Measurements from ENCODE around the gene TUT1. TPM values are rescaled to one million over a fixed set of nuclear protein-coding genes. Genes with fewer than 3 reads are reported as not detected.

The TUT1 gene
- total and polyA plus RNA-seq, 4 donors: 5.6 to 15.8 (median 13.7) TPM

DNA sequence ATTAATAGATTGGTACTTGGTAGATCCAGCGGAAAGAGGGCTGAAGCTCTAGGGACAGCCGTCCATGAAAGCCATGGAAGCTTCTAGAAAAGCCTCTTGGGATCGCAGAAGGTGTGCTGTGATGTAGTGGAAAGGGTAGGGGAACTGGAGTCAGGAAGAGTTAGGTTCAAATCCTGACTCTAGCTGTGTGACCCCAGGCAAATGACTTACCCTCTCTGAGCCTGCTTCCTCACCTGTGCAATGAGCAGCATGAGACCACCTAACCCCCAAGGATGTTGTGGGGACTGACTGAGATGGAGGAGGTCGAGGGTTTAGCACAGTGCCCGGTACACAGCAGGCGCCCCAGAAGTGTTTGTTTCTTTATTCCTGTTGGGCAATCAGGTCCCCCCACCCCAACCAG is 19.1 kb upstream of the TUT1 start (continued):
- TF ChIP-seq HNF4G (IDR thresholded peaks at IDR 0.05) (no peak), FOXA1 (IDR thresholded peaks at IDR 0.05) (no peak)

DNA sequence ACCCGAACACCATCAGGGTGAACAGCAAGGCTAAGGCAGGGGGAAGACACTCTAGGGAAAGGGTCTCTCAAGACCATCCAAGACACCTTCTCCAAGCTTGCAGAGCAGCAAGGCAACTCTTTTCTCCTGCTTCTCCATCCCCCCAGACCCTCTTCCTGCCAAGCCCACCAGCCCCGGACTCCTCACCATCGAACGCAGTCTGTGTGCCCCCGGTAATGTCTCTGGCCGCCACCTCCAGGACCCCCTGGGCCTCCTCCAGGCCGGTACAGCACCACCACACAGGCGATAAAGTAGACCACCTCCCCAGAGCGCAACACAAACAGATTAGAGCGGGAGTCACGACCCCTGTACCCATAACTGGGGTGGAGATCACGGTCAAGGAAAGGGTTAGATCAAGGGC is 17.5 kb upstream of the TUT1 start:
- Histone ChIP-seq H3K4me3 (ENCODE audit: low read depth in 1 of 3, low read length in 3 of 3) (no peak overlapping the region), H3K4me1 (ENCODE audit: control insufficient read depth in 4 of 4, insufficient read depth in 4 of 4, low read length in 3 of 4) (peaks cover 11 to 49% (median 32%) of the 10 kb centered on the region in 4 donors), H3K9ac (ENCODE audit: low read depth in 1 of 2, low read length in 2 of 2) (no peak overlapping the region), H3K27me3 (ENCODE audit: control insufficient read depth in 4 of 4, insufficient read depth in 4 of 4, low read length in 3 of 4) (no peaks in the 10 kb centered on the region), H3K9me3 (ENCODE audit: control insufficient read depth in 4 of 4, low read length in 3 of 4) (no peaks in the 10 kb centered on the region), H3K36me3 (ENCODE audit: control insufficient read depth in 4 of 4, insufficient read depth in 3 of 4, low read depth in 1 of 4, low read length in 3 of 4) (peaks cover 0 to 17% (median 2%) of the 10 kb centered on the region in 4 donors), H3K27ac (ENCODE audit: low read depth in 1 of 2, low read length in 2 of 2) (no peak overlapping the region)
- DNase-seq (ENCODE audit: low spot score): no peak
- WGBS: 96% methylated on average over 12 of the region's 12 CpGs
- TF ChIP-seq, protein P1, sequence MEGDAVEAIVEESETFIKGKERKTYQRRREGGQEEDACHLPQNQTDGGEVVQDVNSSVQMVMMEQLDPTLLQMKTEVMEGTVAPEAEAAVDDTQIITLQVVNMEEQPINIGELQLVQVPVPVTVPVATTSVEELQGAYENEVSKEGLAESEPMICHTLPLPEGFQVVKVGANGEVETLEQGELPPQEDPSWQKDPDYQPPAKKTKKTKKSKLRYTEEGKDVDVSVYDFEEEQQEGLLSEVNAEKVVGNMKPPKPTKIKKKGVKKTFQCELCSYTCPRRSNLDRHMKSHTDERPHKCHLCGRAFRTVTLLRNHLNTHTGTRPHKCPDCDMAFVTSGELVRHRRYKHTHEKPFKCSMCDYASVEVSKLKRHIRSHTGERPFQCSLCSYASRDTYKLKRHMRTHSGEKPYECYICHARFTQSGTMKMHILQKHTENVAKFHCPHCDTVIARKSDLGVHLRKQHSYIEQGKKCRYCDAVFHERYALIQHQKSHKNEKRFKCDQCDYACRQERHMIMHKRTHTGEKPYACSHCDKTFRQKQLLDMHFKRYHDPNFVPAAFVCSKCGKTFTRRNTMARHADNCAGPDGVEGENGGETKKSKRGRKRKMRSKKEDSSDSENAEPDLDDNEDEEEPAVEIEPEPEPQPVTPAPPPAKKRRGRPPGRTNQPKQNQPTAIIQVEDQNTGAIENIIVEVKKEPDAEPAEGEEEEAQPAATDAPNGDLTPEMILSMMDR (IDR thresholded peaks at IDR 0.05; ENCODE audit: low read depth, low read length, missing input control): no peak
- TF ChIP-seq RAD21 (IDR thresholded peaks at IDR 0.05) (no peak), JUND (IDR thresholded peaks at IDR 0.05) (no peak), RXRA (IDR thresholded peaks at IDR 0.05) (no peak)
- TF ChIP-seq, protein P2, sequence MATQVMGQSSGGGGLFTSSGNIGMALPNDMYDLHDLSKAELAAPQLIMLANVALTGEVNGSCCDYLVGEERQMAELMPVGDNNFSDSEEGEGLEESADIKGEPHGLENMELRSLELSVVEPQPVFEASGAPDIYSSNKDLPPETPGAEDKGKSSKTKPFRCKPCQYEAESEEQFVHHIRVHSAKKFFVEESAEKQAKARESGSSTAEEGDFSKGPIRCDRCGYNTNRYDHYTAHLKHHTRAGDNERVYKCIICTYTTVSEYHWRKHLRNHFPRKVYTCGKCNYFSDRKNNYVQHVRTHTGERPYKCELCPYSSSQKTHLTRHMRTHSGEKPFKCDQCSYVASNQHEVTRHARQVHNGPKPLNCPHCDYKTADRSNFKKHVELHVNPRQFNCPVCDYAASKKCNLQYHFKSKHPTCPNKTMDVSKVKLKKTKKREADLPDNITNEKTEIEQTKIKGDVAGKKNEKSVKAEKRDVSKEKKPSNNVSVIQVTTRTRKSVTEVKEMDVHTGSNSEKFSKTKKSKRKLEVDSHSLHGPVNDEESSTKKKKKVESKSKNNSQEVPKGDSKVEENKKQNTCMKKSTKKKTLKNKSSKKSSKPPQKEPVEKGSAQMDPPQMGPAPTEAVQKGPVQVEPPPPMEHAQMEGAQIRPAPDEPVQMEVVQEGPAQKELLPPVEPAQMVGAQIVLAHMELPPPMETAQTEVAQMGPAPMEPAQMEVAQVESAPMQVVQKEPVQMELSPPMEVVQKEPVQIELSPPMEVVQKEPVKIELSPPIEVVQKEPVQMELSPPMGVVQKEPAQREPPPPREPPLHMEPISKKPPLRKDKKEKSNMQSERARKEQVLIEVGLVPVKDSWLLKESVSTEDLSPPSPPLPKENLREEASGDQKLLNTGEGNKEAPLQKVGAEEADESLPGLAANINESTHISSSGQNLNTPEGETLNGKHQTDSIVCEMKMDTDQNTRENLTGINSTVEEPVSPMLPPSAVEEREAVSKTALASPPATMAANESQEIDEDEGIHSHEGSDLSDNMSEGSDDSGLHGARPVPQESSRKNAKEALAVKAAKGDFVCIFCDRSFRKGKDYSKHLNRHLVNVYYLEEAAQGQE (IDR thresholded peaks at IDR 0.05): no peak
- TF ChIP-seq, protein P3, sequence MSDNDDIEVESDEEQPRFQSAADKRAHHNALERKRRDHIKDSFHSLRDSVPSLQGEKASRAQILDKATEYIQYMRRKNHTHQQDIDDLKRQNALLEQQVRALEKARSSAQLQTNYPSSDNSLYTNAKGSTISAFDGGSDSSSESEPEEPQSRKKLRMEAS (IDR thresholded peaks at IDR 0.05): no peak
- TF ChIP-seq, protein P4, sequence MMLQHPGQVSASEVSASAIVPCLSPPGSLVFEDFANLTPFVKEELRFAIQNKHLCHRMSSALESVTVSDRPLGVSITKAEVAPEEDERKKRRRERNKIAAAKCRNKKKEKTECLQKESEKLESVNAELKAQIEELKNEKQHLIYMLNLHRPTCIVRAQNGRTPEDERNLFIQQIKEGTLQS (IDR thresholded peaks at IDR 0.05): no peak

DNA sequence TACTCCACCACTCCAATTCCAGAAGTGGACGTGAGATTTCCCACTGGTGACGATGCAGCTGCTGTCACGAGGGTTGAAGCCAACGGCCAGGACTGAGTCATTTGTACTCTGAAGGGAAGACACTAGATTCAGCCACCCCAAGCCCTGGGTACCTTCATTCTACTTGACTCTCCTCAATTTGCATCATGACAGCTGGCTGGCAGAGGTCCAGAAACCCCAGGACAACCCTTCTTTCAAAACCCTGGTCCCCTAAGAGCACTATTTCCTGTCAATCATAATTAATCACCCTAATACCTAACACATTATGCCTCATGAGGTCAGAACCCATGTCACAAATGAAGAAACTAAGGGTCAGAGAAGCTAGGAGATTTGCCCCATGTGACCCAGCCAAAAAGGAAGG is 16.4 kb upstream of the TUT1 start:
- Histone ChIP-seq H3K27me3 (ENCODE audit: control insufficient read depth in 4 of 4, insufficient read depth in 4 of 4, low read length in 3 of 4) (no peaks in the 10 kb centered on the region), H3K9me3 (ENCODE audit: control insufficient read depth in 4 of 4, low read length in 3 of 4) (no peaks in the 10 kb centered on the region), H3K4me1 (ENCODE audit: control insufficient read depth in 4 of 4, insufficient read depth in 4 of 4, low read length in 3 of 4) (peaks cover 7 to 42% (median 27%) of the 10 kb centered on the region in 4 donors), H3K36me3 (ENCODE audit: control insufficient read depth in 4 of 4, insufficient read depth in 3 of 4, low read depth in 1 of 4, low read length in 3 of 4) (peaks cover 2 to 17% (median 3%) of the 10 kb centered on the region in 4 donors), H3K27ac (ENCODE audit: low read depth in 1 of 2, low read length in 2 of 2) (peak overlapping the region in 1 of 2 donors; percentile 14), H3K4me3 (ENCODE audit: low read depth in 1 of 3, low read length in 3 of 3) (no peak overlapping the region), H3K9ac (ENCODE audit: low read depth in 1 of 2, low read length in 2 of 2) (no peak overlapping the region)
- WGBS: 88% methylated on average over 4 of the region's 4 CpGs
- no peak for DNase-seq (ENCODE audit: low spot score)
- TF ChIP-seq, protein P5, sequence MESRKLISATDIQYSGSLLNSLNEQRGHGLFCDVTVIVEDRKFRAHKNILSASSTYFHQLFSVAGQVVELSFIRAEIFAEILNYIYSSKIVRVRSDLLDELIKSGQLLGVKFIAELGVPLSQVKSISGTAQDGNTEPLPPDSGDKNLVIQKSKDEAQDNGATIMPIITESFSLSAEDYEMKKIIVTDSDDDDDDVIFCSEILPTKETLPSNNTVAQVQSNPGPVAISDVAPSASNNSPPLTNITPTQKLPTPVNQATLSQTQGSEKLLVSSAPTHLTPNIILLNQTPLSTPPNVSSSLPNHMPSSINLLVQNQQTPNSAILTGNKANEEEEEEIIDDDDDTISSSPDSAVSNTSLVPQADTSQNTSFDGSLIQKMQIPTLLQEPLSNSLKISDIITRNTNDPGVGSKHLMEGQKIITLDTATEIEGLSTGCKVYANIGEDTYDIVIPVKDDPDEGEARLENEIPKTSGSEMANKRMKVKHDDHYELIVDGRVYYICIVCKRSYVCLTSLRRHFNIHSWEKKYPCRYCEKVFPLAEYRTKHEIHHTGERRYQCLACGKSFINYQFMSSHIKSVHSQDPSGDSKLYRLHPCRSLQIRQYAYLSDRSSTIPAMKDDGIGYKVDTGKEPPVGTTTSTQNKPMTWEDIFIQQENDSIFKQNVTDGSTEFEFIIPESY (IDR thresholded peaks at IDR 0.05): no peak
- TF ChIP-seq JUND (IDR thresholded peaks at IDR 0.05) (no peak), TAF1 (conservative IDR thresholded peaks at IDR 0.05) (no peak), GABPA (IDR thresholded peaks at IDR 0.05 in 1 of 2, conservative IDR thresholded peaks at IDR 0.05 in 1 of 2) (no peak), EGR1 (IDR thresholded peaks at IDR 0.05; ENCODE audit: low read depth in 2 of 2) (no peak), RAD21 (IDR thresholded peaks at IDR 0.05) (no peak), SP1 (IDR thresholded peaks at IDR 0.05) (no peak), FOXA2 (IDR thresholded peaks at IDR 0.05) (no peak), YY1 (IDR thresholded peaks at IDR 0.05) (no peak)
- TF ChIP-seq, protein P1 (IDR thresholded peaks at IDR 0.05; ENCODE audit: low read depth, low read length, missing input control): no peak
- TF ChIP-seq, protein P3 (IDR thresholded peaks at IDR 0.05): no peak
- TF ChIP-seq, protein P2 (IDR thresholded peaks at IDR 0.05): no peak

All from liver (tissue), 9 donors.